ENCODE data around the gene OR2T33. TPM values are rescaled to one million over a fixed set of nuclear protein-coding genes. Genes with fewer than 3 reads are reported as not detected.

Gene OR2T33
- total RNA-seq: not detected in 2 replicates

DNA sequence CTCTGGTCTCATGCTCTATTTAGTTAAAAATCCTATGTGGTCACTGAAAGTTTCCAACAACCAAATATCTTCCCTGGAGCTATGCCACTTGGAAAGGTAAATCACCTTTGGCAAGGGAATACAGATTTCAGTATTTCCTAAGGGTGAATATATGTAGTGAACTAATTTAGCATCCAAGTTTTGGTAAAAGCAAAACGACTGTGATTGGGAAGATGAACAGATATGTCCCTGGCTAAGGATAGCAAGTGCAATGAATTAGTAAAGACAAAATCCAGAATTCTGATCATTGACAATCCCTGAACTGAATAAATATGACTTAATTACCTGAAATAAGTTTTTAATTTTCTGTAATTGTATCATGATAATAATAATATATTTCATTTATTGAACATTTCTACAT is at the start of gene OR2T33:
Gene OR2T33, minus strand, starts transcription at position 101 of the 400 bp plus-strand sequence. CDS start 4,162 bp downstream, outside the sequence.

GRCh38 chr1:248324468-248324867 is 46.7 kb upstream of the OR2T33 start, which contains the start of gene OR2M7:
Gene OR2M7 (minus strand): TSS chr1:248324568. CDS start chr1:248324568, 0 bp downstream.

GRCh38 chr1:248303324-248303723 is 25.5 kb upstream of the OR2T33 start, which contains the start of gene OR2T12:
Gene OR2T12 (minus strand): TSS chr1:248303424. CDS start chr1:248295578, 7,846 bp downstream.

GRCh38 chr1:248231117-248231516 is 46.7 kb downstream of the OR2T33 start, which contains the start of gene OR2M4:
Gene OR2M4 (plus strand): TSS chr1:248231417. CDS start chr1:248238929, 7,512 bp downstream.

Other genes starting within 250 kb of the OR2T33 start
- gene OR2L2, start 247.9 kb downstream of the OR2T33 start, total RNA-seq: not detected in 2 replicates
- gene OR2L3, start 231.1 kb downstream of the OR2T33 start, total RNA-seq: not detected in 2 replicates
- gene OR2L13, start 182.8 kb downstream of the OR2T33 start, total RNA-seq: not detected in 2 replicates
- gene OR2M5, start 132.8 kb downstream of the OR2T33 start, total RNA-seq: not detected in 2 replicates
- not detected in 2 replicates for gene OR2M2, start 103.2 kb downstream of the OR2T33 start, total RNA-seq
- gene OR2M3, start 80.7 kb downstream of the OR2T33 start, total RNA-seq: under 0.01 TPM in 1 of 2 replicates, not detected in the other
- not detected in 2 replicates for gene OR2M4, start 46.6 kb downstream of the OR2T33 start, total RNA-seq
- not detected in 2 replicates for gene OR2T12, start 25.4 kb upstream of the OR2T33 start, total RNA-seq
- not detected in 2 replicates for gene OR2M7, start 46.6 kb upstream of the OR2T33 start, total RNA-seq
- not detected in 2 replicates for gene OR14C36, start 70.8 kb upstream of the OR2T33 start, total RNA-seq
- not detected in 2 replicates for gene OR2T4, start 83.7 kb upstream of the OR2T33 start, total RNA-seq
- gene OR2T6, start 97.8 kb upstream of the OR2T33 start, total RNA-seq: not detected in 2 replicates
- gene OR2T1, start 125.1 kb upstream of the OR2T33 start, total RNA-seq: not detected in 2 replicates
- not detected in 2 replicates for gene OR2T2, start 167.7 kb upstream of the OR2T33 start, total RNA-seq
- gene OR2T3, start 195.4 kb upstream of the OR2T33 start, total RNA-seq: not detected in 2 replicates
- not detected in 2 replicates for gene OR2T5, start 210.6 kb upstream of the OR2T33 start, total RNA-seq
- gene OR2G6, start 230.1 kb upstream of the OR2T33 start, total RNA-seq: under 0.01 TPM in 1 of 2 replicates, not detected in the other

Data from placental pericyte (primary cell).